D341Med (cell line): ENCODE results near the gene PDGFC.

ENCODE experiments used
- DNase-seq: peaks from one replicate; pipeline ENCODE4 v3.0.0; 2012; ENCODE audit warnings: low spot score

Gene PDGFC

GRCh38 chr4:156974264-156974663 is 2.7 kb upstream of the PDGFC start:
- DNase-seq, result no peak

GRCh38 chr4:156972379-156973015 is 898 bp upstream of the PDGFC start:
- DNase-seq, result no peak

DNA sequence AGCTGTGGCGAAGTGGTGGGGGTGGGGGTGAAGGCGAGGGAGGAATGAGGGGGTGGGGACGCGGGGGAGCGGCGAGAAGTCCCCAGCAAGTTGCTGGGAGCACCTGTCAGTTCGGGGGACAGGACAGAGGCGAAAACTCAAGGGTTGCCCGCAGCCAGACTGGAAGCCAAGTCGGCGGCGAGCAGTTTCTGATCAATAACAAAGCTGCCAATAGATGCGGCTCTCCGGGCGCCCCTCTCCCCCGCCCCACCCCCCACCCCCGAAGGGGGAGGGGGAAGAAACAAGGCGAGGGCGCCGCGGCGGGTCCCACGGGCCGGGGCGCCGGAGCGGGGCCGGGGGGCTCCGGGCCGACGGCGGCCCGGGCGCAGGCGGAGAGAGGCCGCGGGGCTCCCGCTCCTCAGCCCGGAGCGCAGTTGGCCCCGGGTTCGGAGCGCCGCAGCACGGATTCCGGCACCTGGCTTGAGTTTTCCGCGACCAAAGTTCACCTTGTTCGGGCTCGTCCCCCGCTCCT is 379 bp downstream of the PDGFC start:
- DNase-seq, result peak; percentile 77

GRCh38 chr4:156970501-156971164 is 966 bp downstream of the PDGFC start:
- DNase-seq, result peak; percentile 74

GRCh38 chr4:156969911-156970310 is 1.7 kb downstream of the PDGFC start:
- no peak for DNase-seq

- no peak for DNase-seq
Observed at GRCh38 chr4:156969101-156969500, 2.5 kb downstream of the PDGFC start.

GRCh38 chr4:156968479-156968984 is 3.1 kb downstream of the PDGFC start:
- peak; percentile 58 for DNase-seq

DNA sequence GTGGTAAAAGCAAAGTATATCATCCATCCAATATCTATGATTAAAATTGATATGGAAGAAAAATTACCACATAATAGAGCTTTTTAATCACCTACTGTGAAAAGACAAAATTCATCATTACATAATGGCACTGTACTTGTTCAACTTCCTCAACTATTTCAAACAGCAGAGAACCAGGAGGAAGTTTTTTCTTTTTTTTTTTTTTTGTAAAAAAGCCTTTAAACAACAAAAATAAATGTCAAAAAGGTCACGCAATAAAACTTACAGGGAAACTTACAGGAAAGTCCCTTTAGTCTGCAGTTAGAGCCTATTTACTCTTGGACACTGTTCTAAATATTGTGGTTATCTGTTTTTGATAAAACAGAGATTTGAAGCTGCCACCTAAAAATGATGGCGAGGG is 4.8 kb downstream of the PDGFC start:
- DNase-seq, result no peak

GRCh38 chr4:156963419-156963818 is 8.2 kb downstream of the PDGFC start:
- DNase-seq, result no peak

- no peak for DNase-seq
Observed at GRCh38 chr4:156962528-156962974, 9.0 kb downstream of the PDGFC start.

GRCh38 chr4:156962058-156962358 is 9.6 kb downstream of the PDGFC start:
- DNase-seq, result no peak

DNA sequence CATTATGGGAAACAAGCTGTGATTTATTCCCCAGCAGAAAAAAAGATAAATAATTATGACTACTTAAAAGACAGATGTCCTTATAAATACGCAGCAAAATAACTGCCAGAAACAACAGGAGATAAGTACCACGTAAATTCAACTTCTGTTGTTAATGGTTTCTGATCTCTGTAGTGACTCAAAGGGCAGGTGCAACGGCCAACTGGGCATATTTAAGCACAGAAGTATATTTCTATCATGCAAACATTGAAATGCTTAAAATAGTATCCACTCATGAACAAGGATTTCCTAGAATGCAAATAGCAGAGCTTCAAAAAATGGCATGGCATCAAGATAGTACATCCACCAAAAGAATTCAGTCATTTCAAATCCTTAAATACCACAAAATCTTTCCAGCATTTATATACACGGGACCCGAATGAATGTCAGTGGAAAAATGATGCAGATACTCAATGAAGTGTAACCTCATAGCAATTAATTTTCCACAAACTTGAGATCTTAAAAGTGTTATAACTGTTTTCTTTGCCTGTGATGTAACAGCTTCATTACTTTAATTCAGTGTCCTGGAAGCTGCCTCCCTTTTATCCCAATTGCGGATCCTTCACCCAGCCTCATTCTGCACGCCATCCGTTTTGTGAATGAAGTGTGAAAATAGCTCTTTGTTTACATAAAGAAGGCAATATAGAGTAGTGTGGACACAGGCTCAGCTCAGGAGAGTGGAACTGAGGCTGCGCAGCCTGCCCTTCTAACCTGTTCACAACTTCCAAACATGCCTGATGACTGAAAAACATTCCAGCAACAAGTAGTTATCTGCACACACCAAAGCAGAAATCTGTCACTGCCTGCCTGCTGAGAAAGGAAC is 10.2 kb downstream of the PDGFC start:
- no peak for DNase-seq

DNA sequence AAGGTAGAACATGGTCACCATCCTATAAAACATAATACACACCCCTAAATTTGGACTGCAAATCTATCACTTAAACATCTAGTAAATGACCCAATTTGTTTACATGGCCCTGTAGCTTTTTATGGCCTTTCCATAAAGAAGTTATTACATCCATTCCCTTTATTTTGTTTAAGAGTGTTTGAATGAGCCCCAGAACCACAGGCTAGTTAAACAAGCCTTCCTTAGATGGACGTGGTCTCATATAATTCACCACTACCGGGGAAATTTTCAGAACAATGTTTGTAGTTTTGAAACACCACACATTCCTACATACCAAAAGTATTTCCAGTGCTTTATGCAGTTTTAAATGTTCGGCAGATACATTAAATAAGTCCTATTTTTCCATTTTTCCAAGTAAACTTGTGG is 12.3 kb downstream of the PDGFC start:
- no peak for DNase-seq

DNA sequence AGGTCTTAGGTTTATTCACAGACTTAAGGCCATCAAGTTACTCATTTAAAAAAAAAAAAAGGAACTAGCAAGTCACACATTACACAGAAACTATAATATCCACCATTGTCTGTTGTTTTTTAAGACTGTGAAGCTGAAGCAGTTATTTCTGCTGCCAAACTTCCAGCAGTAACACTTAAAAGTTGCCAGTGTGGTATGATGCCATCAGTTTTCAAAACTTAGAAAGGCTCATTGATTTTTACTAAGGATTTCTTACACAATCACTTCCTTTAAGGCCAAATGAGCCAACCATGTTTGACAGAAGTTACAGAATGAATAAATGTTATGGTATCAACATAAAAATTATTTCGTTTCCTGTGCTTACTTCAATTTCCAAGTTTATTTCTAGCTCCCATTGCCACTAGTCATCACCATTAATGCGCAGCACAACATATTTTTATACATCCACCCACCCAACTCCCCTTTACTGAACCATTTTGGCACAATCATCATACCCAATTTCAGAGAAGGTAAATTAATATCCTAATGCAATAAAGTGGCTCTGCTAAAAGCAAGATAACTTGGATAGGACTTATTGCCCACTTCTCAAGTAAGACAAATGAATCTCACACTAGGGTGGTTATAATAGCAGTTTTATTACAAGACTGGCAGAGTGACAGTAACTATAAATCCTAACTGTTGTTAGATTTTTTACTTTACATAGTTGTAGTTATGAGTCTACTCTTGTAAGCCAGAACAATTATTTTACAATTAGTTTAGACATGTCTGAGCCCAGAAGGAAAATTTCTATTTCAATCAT is 13.1 kb downstream of the PDGFC start:
- DNase-seq, result no peak

- DNase-seq, result no peak
Observed at GRCh38 chr4:156957556-156957955, 14.0 kb downstream of the PDGFC start.

DNA sequence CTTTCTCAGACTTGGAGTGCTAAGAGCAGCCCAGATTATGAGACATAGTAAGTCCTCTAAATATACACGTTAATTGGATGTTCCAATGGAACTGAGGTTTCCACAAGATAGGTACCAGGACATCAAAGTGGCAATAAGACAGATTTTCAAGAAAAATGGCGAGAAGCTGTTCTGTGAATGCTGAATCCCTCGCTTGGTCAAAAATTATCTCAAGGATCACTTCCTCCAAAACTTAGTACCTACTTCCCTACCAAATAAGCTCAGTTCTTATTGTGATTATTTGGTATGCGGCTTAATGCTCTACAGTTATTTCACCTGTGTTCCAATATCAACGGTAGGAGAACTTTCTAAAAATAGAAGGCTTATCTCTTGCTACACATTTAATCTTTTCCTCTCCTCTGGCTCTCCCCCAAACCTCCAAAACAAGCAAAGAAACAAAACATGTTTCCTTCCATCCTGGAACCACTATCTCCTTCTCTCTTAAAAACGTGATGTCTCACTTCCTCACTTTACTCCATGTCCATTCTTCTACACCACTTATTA is 14.7 kb downstream of the PDGFC start:
- DNase-seq, result no peak

- no peak for DNase-seq
Observed at GRCh38 chr4:156956359-156956758, 15.2 kb downstream of the PDGFC start.

DNA sequence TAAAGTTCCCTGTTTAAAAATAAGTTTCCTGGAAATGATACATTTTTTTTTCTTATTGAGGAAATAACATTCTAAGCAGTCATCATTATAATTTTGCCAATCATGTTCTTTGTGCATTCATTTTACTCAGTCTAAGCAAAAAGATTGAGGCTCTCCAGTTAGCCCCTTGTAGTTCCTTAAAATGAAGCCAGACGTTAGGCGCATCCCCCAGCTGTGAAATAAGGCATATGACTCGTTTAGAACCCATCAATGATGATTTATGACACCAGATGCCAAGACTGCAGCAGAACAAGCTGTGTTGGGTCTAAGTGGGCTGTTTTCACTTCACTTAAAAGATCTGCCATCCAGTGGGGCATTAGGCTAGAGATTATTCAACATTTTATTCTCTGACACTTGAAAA is 17.0 kb downstream of the PDGFC start:
- no peak for DNase-seq

GRCh38 chr4:156953951-156954350 is 17.6 kb downstream of the PDGFC start:
- no peak for DNase-seq

- no peak for DNase-seq
Observed at GRCh38 chr4:156953001-156953400, 18.6 kb downstream of the PDGFC start.

- no peak for DNase-seq
Observed at GRCh38 chr4:156952078-156952759, 19.4 kb downstream of the PDGFC start.
